H9 (cell line): Measurements from ENCODE around the gene CTNNB1. TPM values are rescaled to one million over a fixed set of nuclear protein-coding genes. Genes with fewer than 3 reads are reported as not detected.

ENCODE experiments used
- DNase-seq: peaks from one replicate; pipeline ENCODE4 v3.0.0-alpha.2; 2017
- H2AFZ ChIP-seq: one replicate; pipeline ENCODE4 v1.6.1; 2013; ENCODE audit warnings: mild to moderate bottlenecking, low read length, control low read depth, moderate library complexity
- H2AK5ac ChIP-seq: 2 replicates; pipeline ENCODE4 v1.6.1; 2013; ENCODE audit warnings: low read length, control low read depth, mixed read lengths; ENCODE audit not compliant: insufficient read length
- H2BK120ac ChIP-seq: one replicate; pipeline ENCODE4 v1.6.1; 2013; ENCODE audit warnings: low read depth, mild to moderate bottlenecking, low read length, control low read depth, inconsistent platforms; ENCODE audit not compliant: poor library complexity, severe bottlenecking
- H2BK12ac ChIP-seq: 2 replicates; pipeline ENCODE4 v1.6.1; 2013; ENCODE audit warnings: low read length, control low read depth, mixed read lengths, low read depth; ENCODE audit not compliant: insufficient read length
- H2BK15ac ChIP-seq: 2 replicates; pipeline ENCODE4 v1.6.1; 2013; ENCODE audit warnings: low read depth, low read length, control low read depth
- H2BK20ac ChIP-seq: one replicate; pipeline ENCODE4 v1.6.1; 2013; ENCODE audit warnings: low read depth, mild to moderate bottlenecking, low read length, control low read depth, inconsistent platforms; ENCODE audit not compliant: poor library complexity, severe bottlenecking
- H2BK5ac ChIP-seq: 2 replicates; pipeline ENCODE4 v1.6.1; 2013; ENCODE audit warnings: low read length, control low read depth, mixed read lengths; ENCODE audit not compliant: insufficient read length
- H3K14ac ChIP-seq: 2 replicates; pipeline ENCODE4 v1.6.1; 2013; ENCODE audit warnings: low read length, control low read depth; ENCODE audit not compliant: insufficient read depth
- H3K18ac ChIP-seq: 2 replicates; pipeline ENCODE4 v1.6.1; 2013; ENCODE audit warnings: low read depth, mild to moderate bottlenecking, mixed read lengths, low read length, control low read depth; ENCODE audit not compliant: insufficient read length
- H3K23ac ChIP-seq: 2 replicates; pipeline ENCODE4 v1.6.1; 2013; ENCODE audit warnings: low read length, control low read depth, mixed read lengths, low read depth; ENCODE audit not compliant: insufficient read length
- H3K23me2 ChIP-seq: 2 replicates; pipeline ENCODE4 v1.6.1; 2013; ENCODE audit warnings: low read depth, mild to moderate bottlenecking, mixed read lengths, low read length, control low read depth; ENCODE audit not compliant: insufficient read length, poor library complexity, severe bottlenecking
- H3K27ac ChIP-seq: 2 replicates; pipeline ENCODE4 v1.5.1; 2013; ENCODE audit warnings: low read length, control low read depth, mixed read lengths, low read depth; ENCODE audit not compliant: insufficient read length
- H3K27me3 ChIP-seq: 2 replicates; pipeline ENCODE4 v1.6.1; 2013; ENCODE audit warnings: low read length, control low read depth, inconsistent platforms; ENCODE audit not compliant: insufficient read depth
- H3K4ac ChIP-seq: 2 replicates; pipeline ENCODE4 v1.6.1; 2013; ENCODE audit warnings: low read depth, mild to moderate bottlenecking, control low read depth, inconsistent platforms, low read length, moderate library complexity
- H3K4me1 ChIP-seq: 2 replicates; pipeline ENCODE4 v1.6.1; 2013; ENCODE audit warnings: low read length, control low read depth, inconsistent platforms; ENCODE audit not compliant: insufficient read depth
- H3K4me2 ChIP-seq: 2 replicates; pipeline ENCODE4 v1.6.1; 2013; ENCODE audit warnings: low read length, control low read depth, mixed read lengths; ENCODE audit not compliant: insufficient read length, insufficient read depth
- H3K56ac ChIP-seq: 2 replicates; pipeline ENCODE4 v1.6.1; 2013; ENCODE audit warnings: low read depth, mild to moderate bottlenecking, mixed read lengths, low read length, control low read depth; ENCODE audit not compliant: insufficient read length
- H3K79me1 ChIP-seq: 2 replicates; pipeline ENCODE4 v1.6.1; 2013; ENCODE audit warnings: low read depth, mild to moderate bottlenecking, moderate library complexity, low read length, control low read depth, inconsistent platforms; ENCODE audit not compliant: insufficient read depth, poor library complexity, severe bottlenecking
- H3K79me2 ChIP-seq: 2 replicates; pipeline ENCODE4 v1.6.1; 2013; ENCODE audit warnings: low read length, control low read depth, inconsistent platforms; ENCODE audit not compliant: insufficient read depth
- H3K9ac ChIP-seq: 2 replicates; pipeline ENCODE4 v1.6.1; 2013; ENCODE audit warnings: low read length, control low read depth, mixed read lengths; ENCODE audit not compliant: insufficient read length; ENCODE audit errors: extremely low read depth
- H3K9me3 ChIP-seq: one replicate; pipeline ENCODE4 v1.6.1; 2013; ENCODE audit warnings: low read depth, low read length, inconsistent platforms; ENCODE audit not compliant: control insufficient read depth
- H3T11ph ChIP-seq: one replicate; pipeline ENCODE4 v1.6.1; 2013; ENCODE audit warnings: mild to moderate bottlenecking, low read length, control low read depth, inconsistent platforms
- H4K20me1 ChIP-seq: one replicate; pipeline ENCODE4 v1.6.1; 2013; ENCODE audit not compliant: control insufficient read depth, insufficient read length, insufficient read depth
- H4K5ac ChIP-seq: 2 replicates; pipeline ENCODE4 v1.6.1; 2013; ENCODE audit warnings: low read depth, mild to moderate bottlenecking, mixed read lengths, low read length, control low read depth; ENCODE audit not compliant: insufficient read length
- H4K8ac ChIP-seq: replicated peaks from 2 replicates; pipeline ENCODE4 v1.6.1; 2013; ENCODE audit warnings: low read length, control low read depth, mixed read lengths, low read depth; ENCODE audit not compliant: insufficient read length
- H4K91ac ChIP-seq: 2 replicates; pipeline ENCODE4 v1.6.1; 2013; ENCODE audit warnings: low read depth, mild to moderate bottlenecking, moderate library complexity, mixed read lengths, low read length, control low read depth; ENCODE audit not compliant: insufficient read length
- H3K27ac Mint-ChIP-seq, 3 experiments: 2 replicates in 2 of 3; 3 replicates in 1 of 3; pipeline ENCODE4 v1.8.0; 2020 to 2021; ENCODE audit warnings: mixed read lengths in 3 of 3, mild to moderate bottlenecking in 1 of 3, moderate library complexity in 1 of 3
- H3K27me3 Mint-ChIP-seq: 2 replicates; pipeline ENCODE4 v1.8.0; 2021; ENCODE audit warnings: low read depth, mild to moderate bottlenecking, moderate library complexity, mixed read lengths
- H3K36me3 Mint-ChIP-seq, 3 experiments: 2 replicates in 2 of 3; 3 replicates in 1 of 3; pipeline ENCODE4 v1.8.0; 2020 to 2021; ENCODE audit warnings: low read depth in 3 of 3, mixed read lengths in 3 of 3; ENCODE audit not compliant: insufficient read depth in 1 of 3
- H3K4me1 Mint-ChIP-seq, 2 experiments: 2 replicates each; pipeline ENCODE4 v1.8.0; 2020; ENCODE audit warnings: mixed read lengths in 2 of 2
- H3K4me3 Mint-ChIP-seq, 2 experiments: 2 replicates in 1 of 2; 3 replicates in 1 of 2; pipeline ENCODE4 v1.8.0; 2020 to 2021; ENCODE audit warnings: mild to moderate bottlenecking in 2 of 2, mixed read lengths in 2 of 2, moderate library complexity in 1 of 2
- H3K9me3 Mint-ChIP-seq, 2 experiments: 2 replicates in 1 of 2; 3 replicates in 1 of 2; pipeline ENCODE4 v1.8.0; 2020; ENCODE audit warnings: mild to moderate bottlenecking in 2 of 2, mixed read lengths in 2 of 2, moderate library complexity in 1 of 2
- CTCF ChIP-seq: fragments of 200-600 bp; sonication (generic); conservative IDR thresholded peaks from 3 replicates; pipeline ENCODE4 v1.8.0; 2021; ENCODE audit warnings: antibody characterized with exemption, mild to moderate bottlenecking
- WGBS: extraction: QIAGEN DNeasy Blood & Tissue Kit; methylation state at CpG from one replicate; pipeline ENCODE4 v1.1.7; 2013; ENCODE audit warnings: missing lambda C conversion rate, low lambda C conversion rate, mixed read lengths; ENCODE audit not compliant: insufficient read length; ENCODE audit errors: extremely low coverage; 5-methylcytosine and 5-hydroxymethylcytosine counted together
- total RNA-seq: library from RNA; stranded (reverse); gene quantifications from 2 replicates; pipeline ENCODE4 v1.2.1, GENCODE V29; 2021

Gene CTNNB1
- total RNA-seq, 1 experiment from 2014 or later: 500 TPM

DNA sequence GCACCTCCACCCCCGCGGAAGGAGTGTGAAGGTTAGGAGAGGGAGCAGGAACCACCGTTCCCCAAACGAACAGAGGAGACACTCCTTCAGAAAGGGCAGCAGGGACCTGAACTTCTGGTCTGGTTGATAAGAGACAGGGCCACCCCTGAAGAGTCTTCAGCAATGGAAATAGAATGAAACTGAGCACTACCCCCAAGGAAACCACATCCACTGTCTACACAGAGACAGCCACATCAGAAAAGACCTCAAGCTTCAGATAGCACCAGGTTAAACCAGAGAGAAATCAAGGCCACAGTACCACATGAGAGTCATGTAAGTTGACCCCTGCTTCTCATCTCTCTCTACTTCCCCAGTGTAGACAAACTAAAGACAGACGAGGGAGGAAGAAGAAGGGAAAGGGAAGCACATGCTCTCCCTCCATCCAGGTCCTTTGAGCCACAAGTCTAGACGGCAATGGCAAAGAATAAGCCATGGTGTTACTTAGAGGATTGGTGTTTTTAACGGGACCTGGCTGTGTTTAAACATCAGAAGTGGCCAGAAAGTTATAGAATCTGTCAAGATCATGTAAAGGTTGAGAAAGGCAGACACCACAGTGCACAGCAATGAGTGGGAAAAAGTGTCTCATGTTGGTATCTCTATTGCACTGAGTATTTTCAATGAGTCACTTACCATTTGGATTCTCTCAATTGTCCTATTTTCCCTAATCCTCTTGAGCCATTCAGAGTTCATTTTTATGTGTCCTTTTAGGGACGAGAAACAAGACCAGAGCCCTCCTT lies 31.4 kb upstream of the CTNNB1 start:
- Histone ChIP-seq H3K9ac (no peak overlapping the region), H2BK120ac (no peak overlapping the region), H3K79me1 (no peaks in the 10 kb centered on the region), H3K18ac (no peak overlapping the region), H3K4me2 (no peak overlapping the region), H2AFZ (no peak overlapping the region), H4K20me1 (no peaks in the 10 kb centered on the region), H2BK5ac (no peak overlapping the region), H4K5ac (no peak overlapping the region), H2BK20ac (no peak overlapping the region), H3K27me3 (no peaks in the 10 kb centered on the region), H3K9me3 (no peaks in the 10 kb centered on the region), H2BK15ac (no peak overlapping the region), H2BK12ac (no peak overlapping the region), H3K4me1 (no peaks in the 10 kb centered on the region; the same call in 1 of the 2 replicates), H3K56ac (no peak overlapping the region), H4K8ac (no peak overlapping the region), H3K79me2 (no peaks in the 10 kb centered on the region), H2AK5ac (no peak overlapping the region), H3K14ac (no peak overlapping the region), H3K27ac (no peak overlapping the region), H3K23ac (no peak overlapping the region), H3K4ac (no peak overlapping the region), H3K23me2 (no peaks in the 10 kb centered on the region), H3T11ph (no peak overlapping the region), H4K91ac (no peak overlapping the region)
- Mint-ChIP-seq H3K27me3 (no peaks in the 10 kb centered on the region; the same call in none of the 2 replicates), H3K36me3 (peaks cover 0 to 1% (median 0%) of the 10 kb centered on the region in 3 experiments; a peak in 2 of 7 replicates), H3K27ac (no peak overlapping the region), H3K4me1 (peaks cover 3 to 6% of the 10 kb centered on the region in 2 experiments), H3K4me3 (no peak overlapping the region), H3K9me3 (no peaks in the 10 kb centered on the region)
- no CpG with 5 or more reads among the region's 8 CpGs for WGBS
- TF ChIP-seq CTCF: no peak
- no peak for DNase-seq
